OCI-LY7 (cell line): ENCODE results near the gene FAM210B.

ENCODE experiments used
- EZH2phosphoT487 ChIP-seq: fragments of 200-600 bp; sonication (generic); IDR thresholded peaks from 2 replicates; pipeline ENCODE4 v1.6.1; 2018; ENCODE audit warnings: low read depth, borderline replicate concordance, mild to moderate bottlenecking, mixed run types, antibody characterized with exemption, low read length, moderate library complexity, mixed read lengths
- TF ChIP-seq, protein P1 (sequence below): fragments of 200-600 bp; sonication (generic); conservative IDR thresholded peaks from 2 replicates; pipeline ENCODE4 v1.5.1; 2014; ENCODE audit warnings: mild to moderate bottlenecking, antibody characterized with exemption, low read length, moderate library complexity, mixed read lengths

DNA sequence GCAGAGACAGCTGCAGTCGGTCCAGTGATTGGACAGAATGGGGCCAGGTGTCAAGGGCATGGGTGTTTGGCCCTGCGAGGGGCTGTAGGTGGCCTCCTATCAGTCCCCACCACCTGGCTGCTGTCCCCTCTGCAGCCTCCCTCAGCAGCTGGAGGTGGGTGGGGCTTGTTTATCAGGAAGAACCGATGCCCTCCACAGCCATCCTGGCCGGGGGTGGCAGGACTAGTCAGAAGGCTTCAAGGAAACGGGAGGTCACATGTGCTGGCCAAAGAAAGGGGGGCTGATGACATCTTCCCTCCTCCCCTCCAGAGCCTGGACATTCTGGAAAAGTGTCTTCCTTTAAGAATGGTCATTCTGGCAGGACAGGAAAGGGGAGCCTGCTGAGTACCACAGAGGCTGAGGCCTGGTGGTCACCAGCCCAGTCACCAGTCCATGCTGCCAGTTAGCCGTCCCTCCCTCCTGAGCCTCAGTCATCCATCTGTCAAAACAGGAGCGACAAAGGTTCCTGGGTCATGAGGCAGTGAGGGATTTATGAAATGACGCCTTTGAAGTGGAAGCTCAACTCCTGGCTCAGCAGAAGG lies 4.1 kb downstream of the FAM210B start:
- TF ChIP-seq, protein P1, sequence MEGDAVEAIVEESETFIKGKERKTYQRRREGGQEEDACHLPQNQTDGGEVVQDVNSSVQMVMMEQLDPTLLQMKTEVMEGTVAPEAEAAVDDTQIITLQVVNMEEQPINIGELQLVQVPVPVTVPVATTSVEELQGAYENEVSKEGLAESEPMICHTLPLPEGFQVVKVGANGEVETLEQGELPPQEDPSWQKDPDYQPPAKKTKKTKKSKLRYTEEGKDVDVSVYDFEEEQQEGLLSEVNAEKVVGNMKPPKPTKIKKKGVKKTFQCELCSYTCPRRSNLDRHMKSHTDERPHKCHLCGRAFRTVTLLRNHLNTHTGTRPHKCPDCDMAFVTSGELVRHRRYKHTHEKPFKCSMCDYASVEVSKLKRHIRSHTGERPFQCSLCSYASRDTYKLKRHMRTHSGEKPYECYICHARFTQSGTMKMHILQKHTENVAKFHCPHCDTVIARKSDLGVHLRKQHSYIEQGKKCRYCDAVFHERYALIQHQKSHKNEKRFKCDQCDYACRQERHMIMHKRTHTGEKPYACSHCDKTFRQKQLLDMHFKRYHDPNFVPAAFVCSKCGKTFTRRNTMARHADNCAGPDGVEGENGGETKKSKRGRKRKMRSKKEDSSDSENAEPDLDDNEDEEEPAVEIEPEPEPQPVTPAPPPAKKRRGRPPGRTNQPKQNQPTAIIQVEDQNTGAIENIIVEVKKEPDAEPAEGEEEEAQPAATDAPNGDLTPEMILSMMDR, result no peak
- no peak for TF ChIP-seq EZH2phosphoT487
